AG09309 (cell line): ENCODE data around the gene BBS1.

Source experiments
- DNase-seq: peaks from one replicate; pipeline ENCODE4 v3.0.0-alpha.2; 2010; ENCODE audit warnings: low read depth
- H3K4me3 ChIP-seq: 2 replicates; pipeline ENCODE4 v1.5.1; 2011; ENCODE audit warnings: mild to moderate bottlenecking, low read depth, low read length, moderate library complexity; ENCODE audit not compliant: control insufficient read depth
- CTCF ChIP-seq: IDR thresholded peaks from 2 replicates; pipeline ENCODE4 v1.5.1; 2011; ENCODE audit warnings: mild to moderate bottlenecking, low read depth, low read length, inconsistent platforms; ENCODE audit not compliant: insufficient read depth, control insufficient read depth; ENCODE audit errors: missing control alignments

Gene BBS1

GRCh38 chr11:66510990-66511339 lies 530 bp downstream of the BBS1 start:
- H3K4me3 ChIP-seq = peak overlapping the region; percentile 56
- DNase-seq = no peak
- no peak for TF ChIP-seq CTCF

GRCh38 chr11:66523611-66524010 lies 13.2 kb downstream of the BBS1 start:
- no peak for TF ChIP-seq CTCF
- H3K4me3 ChIP-seq = no peak overlapping the region
- no peak for DNase-seq

GRCh38 chr11:66524304-66525040 lies 14.0 kb downstream of the BBS1 start:
- DNase-seq = no peak
- TF ChIP-seq CTCF = no peak
- no peak overlapping the region for H3K4me3 ChIP-seq

- no peak overlapping the region for H3K4me3 ChIP-seq
- no peak for DNase-seq
- no peak for TF ChIP-seq CTCF
These were observed 18.6 kb downstream of the BBS1 start for GRCh38 chr11:66529069-66529468.

GRCh38 chr11:66529655-66530054 lies 19.2 kb downstream of the BBS1 start:
- no peak overlapping the region for H3K4me3 ChIP-seq
- no peak for TF ChIP-seq CTCF
- DNase-seq = no peak

- no peak for TF ChIP-seq CTCF
- no peak for DNase-seq
- H3K4me3 ChIP-seq = no peak overlapping the region
These were observed 20.7 kb downstream of the BBS1 start for GRCh38 chr11:66530927-66531709.

- no peak for TF ChIP-seq CTCF
- H3K4me3 ChIP-seq = no peak overlapping the region
- DNase-seq = no peak
These were observed 21.4 kb downstream of the BBS1 start for GRCh38 chr11:66531841-66532240.
